Transverse colon (tissue), 4 donors: ENCODE data around the gene LSAMP. TPM values are rescaled to one million over a fixed set of nuclear protein-coding genes. Genes with fewer than 3 reads are reported as not detected.

ENCODE experiments used
- DNase-seq: peaks from one replicate; pipeline ENCODE4 v3.0.0-alpha.2; 2019
- H3K27ac ChIP-seq, 4 donors: fragments of 200-600 bp; sonication (generic); 2 replicates each; pipeline ENCODE4 v1.5.1; 2016 to 2018; ENCODE audit warnings: inconsistent platforms in 4 of 4
- H3K27me3 ChIP-seq: fragments of 200-600 bp; sonication (generic); 2 replicates; pipeline ENCODE4 v1.5.1; 2017; ENCODE audit warnings: inconsistent platforms
- H3K36me3 ChIP-seq, 4 donors: fragments of 200-600 bp; sonication (generic); 2 replicates each; pipeline ENCODE4 v1.5.1; 2017 to 2019; ENCODE audit warnings: inconsistent platforms in 4 of 4
- H3K4me1 ChIP-seq, 4 donors: fragments of 200-600 bp; sonication (generic); 2 replicates each; pipeline ENCODE4 v1.5.1; 2017 to 2020; ENCODE audit warnings: inconsistent platforms in 4 of 4
- H3K4me3 ChIP-seq, 4 donors: fragments of 200-600 bp; sonication (generic); 1 replicate in 1 of 4; 2 replicates in 3 of 4; pipeline versions ENCODE4 v1.5.1 to v1.6.1; 2017 to 2019; ENCODE audit warnings: inconsistent platforms in 4 of 4
- H3K9me3 ChIP-seq, 2 donors: fragments of 200-600 bp; sonication (generic); 2 replicates each; pipeline ENCODE4 v1.5.1; 2017 to 2019; ENCODE audit warnings: inconsistent platforms in 2 of 2
- EP300 ChIP-seq: sonication (generic); formaldehyde crosslinking; IDR thresholded peaks from one replicate; pipeline ENCODE4 v1.6.1; 2017; ENCODE audit warnings: antibody characterized with exemption, low read depth
- POLR2A ChIP-seq: fragments of 450-650 bp; IDR thresholded peaks from one replicate; pipeline ENCODE4 v1.6.1; 2016; ENCODE audit warnings: antibody characterized with exemption, mild to moderate bottlenecking, moderate library complexity
- POLR2AphosphoS5 ChIP-seq, 3 donors: sonication (generic); formaldehyde crosslinking; IDR thresholded peaks; one replicate each; pipeline ENCODE4 v1.6.1; 2016; ENCODE audit warnings: antibody characterized with exemption in 3 of 3
- WGBS, 2 donors: methylation state at CpG; one replicate each; pipeline ENCODE4 v1.1.5; 2018; ENCODE audit warnings: low coverage in 1 of 2; 5-methylcytosine and 5-hydroxymethylcytosine counted together
- in situ Hi-C, 4 donors: fragments of 200-750 bp; cut with MboI; loops; one replicate each; pipeline versions ENCODE4 v1.15.0 to v1.15.1; 2017; ENCODE audit warnings: low sequenced_read_pairs in 3 of 4, low pct_ligation_motif_present in 1 of 4, low pct_unique_long_range_greater_than_20kb in 1 of 4
- intact Hi-C: fragments of 100-400 bp; cut with DNase I; formaldehyde crosslinking; loops from one replicate; pipeline ENCODE4 v1.15.1; 2023; ENCODE audit warnings: low total_unique reads
- total RNA-seq, 4 donors: library from RNA; depleted of rRNA; stranded (reverse); fragments of >200 nt; gene quantifications; one replicate each; pipeline ENCODE4 v1.1.0, GENCODE V29; 2016
- TF ChIP-seq, protein P1 (sequence below), 5 experiments: fragments of 200-600 bp in 3 of 5; fragments of 450-650 bp in 2 of 5; sonication (generic) in 3 of 5; IDR thresholded peaks; 1 replicate in 2 of 5; 2 replicates in 3 of 5; pipeline ENCODE4 v1.5.1; 2016 to 2017; ENCODE audit warnings: antibody characterized with exemption in 5 of 5, inconsistent platforms in 3 of 5, mild to moderate bottlenecking in 2 of 5, moderate library complexity in 1 of 5

The LSAMP gene
- total RNA-seq, 4 donors from 2014 or later = 3.4 to 8.2 (median 5.4) TPM

DNA sequence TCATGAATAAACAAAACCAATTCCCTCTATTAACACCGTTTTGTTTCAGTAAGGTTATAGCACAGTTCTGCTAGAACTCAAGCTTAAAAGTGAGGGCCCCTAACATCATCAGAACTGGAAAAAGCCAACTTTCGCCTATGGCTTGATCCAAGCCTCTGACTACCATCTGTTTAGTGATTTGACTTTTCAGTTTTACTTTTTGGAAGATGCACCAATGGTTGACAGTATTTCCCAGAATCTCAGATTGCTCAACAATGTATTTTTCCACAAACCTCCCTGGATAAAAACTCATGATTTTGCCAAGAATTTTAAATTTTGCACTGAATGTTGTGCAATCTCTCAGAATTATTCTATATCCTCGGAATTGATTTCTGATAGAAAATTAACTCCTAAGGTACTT is 190.7 kb downstream of the LSAMP start:
- no peak for DNase-seq
- intact Hi-C loops = no loop called here
- Histone ChIP-seq H3K9me3 (no peaks in the 10 kb centered on the region), H3K4me1 (peaks cover 0 to 22% (median 0%) of the 10 kb centered on the region in 4 donors), H3K27ac (peak overlapping the region in 3 of 4 donors; percentile 15 to 45 (median 26)), H3K36me3 (no peaks in the 10 kb centered on the region), H3K4me3 (no peak overlapping the region), H3K27me3 (no peaks in the 10 kb centered on the region)
- WGBS, 2 donors = 67 to 70% methylated on average over 3 of the region's 3 CpGs
- in situ Hi-C loops = no loop called here
- TF ChIP-seq EP300 (no peak), POLR2AphosphoS5 (IDR thresholded peaks at IDR 0.05) (no peak), POLR2A (no peak)
- TF ChIP-seq, protein P1, sequence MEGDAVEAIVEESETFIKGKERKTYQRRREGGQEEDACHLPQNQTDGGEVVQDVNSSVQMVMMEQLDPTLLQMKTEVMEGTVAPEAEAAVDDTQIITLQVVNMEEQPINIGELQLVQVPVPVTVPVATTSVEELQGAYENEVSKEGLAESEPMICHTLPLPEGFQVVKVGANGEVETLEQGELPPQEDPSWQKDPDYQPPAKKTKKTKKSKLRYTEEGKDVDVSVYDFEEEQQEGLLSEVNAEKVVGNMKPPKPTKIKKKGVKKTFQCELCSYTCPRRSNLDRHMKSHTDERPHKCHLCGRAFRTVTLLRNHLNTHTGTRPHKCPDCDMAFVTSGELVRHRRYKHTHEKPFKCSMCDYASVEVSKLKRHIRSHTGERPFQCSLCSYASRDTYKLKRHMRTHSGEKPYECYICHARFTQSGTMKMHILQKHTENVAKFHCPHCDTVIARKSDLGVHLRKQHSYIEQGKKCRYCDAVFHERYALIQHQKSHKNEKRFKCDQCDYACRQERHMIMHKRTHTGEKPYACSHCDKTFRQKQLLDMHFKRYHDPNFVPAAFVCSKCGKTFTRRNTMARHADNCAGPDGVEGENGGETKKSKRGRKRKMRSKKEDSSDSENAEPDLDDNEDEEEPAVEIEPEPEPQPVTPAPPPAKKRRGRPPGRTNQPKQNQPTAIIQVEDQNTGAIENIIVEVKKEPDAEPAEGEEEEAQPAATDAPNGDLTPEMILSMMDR (IDR thresholded peaks at IDR 0.05) = no peak

DNA sequence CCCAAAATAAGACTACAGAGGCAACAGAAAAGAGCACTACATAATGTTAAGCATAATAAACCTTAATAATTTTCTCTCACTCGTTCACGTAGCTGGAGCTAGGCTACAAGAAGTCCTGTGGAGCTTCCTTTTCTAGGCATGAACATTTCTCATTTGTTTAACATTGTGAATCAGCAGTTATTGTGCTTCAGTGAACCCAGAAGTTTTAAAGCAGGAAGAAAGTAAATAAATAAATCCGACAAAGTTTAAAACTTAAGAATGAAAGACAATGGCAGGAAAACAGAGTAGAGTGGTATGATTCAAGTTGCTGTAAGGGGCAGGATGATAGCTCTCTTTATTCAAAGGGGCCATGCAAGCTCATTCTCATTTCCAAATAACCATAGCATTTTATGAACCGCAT is 191.8 kb downstream of the LSAMP start:
- in situ Hi-C loops (no loop called here), intact Hi-C loops (no loop called here)
- H3K9me3 ChIP-seq = no peaks in the 10 kb centered on the region
- WGBS, 2 donors = 19 to 30% methylated on average over 4 of the region's 4 CpGs
- peaks cover 0 to 18% (median 0%) of the 10 kb centered on the region in 4 donors for H3K4me1 ChIP-seq
- TF ChIP-seq POLR2AphosphoS5 (IDR thresholded peaks at IDR 0.05) = no peak
- H3K27ac ChIP-seq = peak overlapping the region in 1 of 4 donors; percentile 16
- no peak overlapping the region for H3K4me3 ChIP-seq
- H3K36me3 ChIP-seq = no peaks in the 10 kb centered on the region
- no peak for DNase-seq
- H3K27me3 ChIP-seq = no peaks in the 10 kb centered on the region

DNA sequence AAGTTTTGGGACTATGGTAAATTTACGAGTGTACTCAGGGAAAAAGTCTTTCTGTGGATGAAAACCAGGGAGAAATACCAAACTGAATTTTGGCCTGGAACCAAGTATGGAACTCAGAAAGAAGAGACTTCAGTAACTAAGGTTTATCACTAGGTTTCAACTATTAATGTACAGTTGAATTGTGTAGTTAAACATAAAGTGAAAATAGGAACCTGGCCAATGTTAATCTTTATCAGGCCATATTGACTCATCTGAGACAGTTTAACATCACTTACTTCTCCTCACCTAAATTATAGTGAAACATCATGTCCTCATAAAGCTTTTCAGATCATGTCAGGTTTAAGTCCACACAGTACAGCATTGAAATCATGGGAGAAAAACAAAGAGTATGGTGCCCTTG is 197.7 kb downstream of the LSAMP start:
- DNase-seq = no peak
- Histone ChIP-seq H3K4me3 (no peak overlapping the region), H3K9me3 (no peaks in the 10 kb centered on the region), H3K36me3 (no peaks in the 10 kb centered on the region), H3K27ac (peak overlapping the region in 2 of 4 donors; percentile 43 to 62), H3K27me3 (no peaks in the 10 kb centered on the region), H3K4me1 (no peaks in the 10 kb centered on the region)
- intact Hi-C loops (no loop called here), in situ Hi-C loops (no loop called here)
- TF ChIP-seq POLR2A (no peak), POLR2AphosphoS5 (IDR thresholded peaks at IDR 0.05) (no peak), EP300 (no peak)
- TF ChIP-seq, protein P1 (IDR thresholded peaks at IDR 0.05) = no peak
- 49 to 54% methylated on average over 1 of the region's 1 CpG for WGBS, 2 donors

DNA sequence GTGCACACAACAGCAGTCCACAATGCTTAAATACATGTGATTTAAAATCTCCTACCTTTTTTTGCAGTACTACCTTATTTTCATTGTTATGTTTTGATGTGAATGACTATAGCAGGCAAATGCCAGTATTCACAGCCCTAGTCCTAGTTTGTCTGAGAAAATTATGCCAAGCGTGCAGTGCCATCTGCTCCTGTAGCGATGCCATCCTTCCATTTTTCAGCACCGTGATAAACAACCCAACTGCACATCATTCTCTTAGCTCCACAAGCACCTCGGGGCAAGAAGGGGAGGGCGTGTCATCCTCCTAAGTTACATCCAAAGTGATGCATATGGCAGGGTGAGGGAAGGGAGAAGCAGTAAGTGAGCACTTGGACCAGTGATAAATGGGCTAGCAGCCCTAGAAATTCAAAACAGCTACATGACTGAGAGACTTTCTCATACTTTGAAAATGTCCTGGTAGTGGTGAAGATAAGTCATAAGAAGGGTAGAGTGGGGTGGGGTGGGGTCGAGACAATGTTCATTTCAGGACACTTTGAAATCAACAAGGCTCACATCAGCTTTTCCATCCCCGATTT is 198.8 kb downstream of the LSAMP start:
- 73% methylated on average over 5 to 7 of the region's 7 CpGs for WGBS, 2 donors
- H3K36me3 ChIP-seq = no peaks in the 10 kb centered on the region
- no peaks in the 10 kb centered on the region for H3K27me3 ChIP-seq
- in situ Hi-C loops (no loop called here), intact Hi-C loops (no loop called here)
- no peak for TF ChIP-seq EP300
- TF ChIP-seq, protein P1 (IDR thresholded peaks at IDR 0.05) = no peak
- no peak for TF ChIP-seq POLR2A
- TF ChIP-seq POLR2AphosphoS5 (IDR thresholded peaks at IDR 0.05) = no peak
- no peak overlapping the region for H3K4me3 ChIP-seq
- H3K9me3 ChIP-seq = no peaks in the 10 kb centered on the region
- H3K27ac ChIP-seq = peak overlapping the region in 1 of 4 donors; percentile 62
- no peak for DNase-seq
- no peaks in the 10 kb centered on the region for H3K4me1 ChIP-seq

DNA sequence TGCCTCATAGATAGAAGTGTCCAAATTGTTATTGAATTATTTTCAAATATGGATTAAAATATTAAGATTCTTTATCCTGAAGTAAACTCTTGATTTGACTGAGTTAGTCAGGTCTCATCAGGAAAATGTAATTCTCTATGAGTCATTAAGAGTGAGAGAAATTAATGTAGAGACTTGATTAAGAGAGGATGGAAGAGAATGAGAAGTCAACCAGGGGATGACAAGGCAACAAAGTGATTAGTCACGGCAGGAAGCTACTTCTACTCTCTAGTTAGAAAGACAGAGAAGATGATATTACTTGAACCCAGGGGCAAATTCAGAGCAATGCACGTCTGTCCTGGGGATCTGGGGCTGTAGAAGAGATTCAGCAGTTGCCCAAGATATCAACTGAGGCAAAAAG is 202.5 kb downstream of the LSAMP start:
- H3K4me1 ChIP-seq = no peaks in the 10 kb centered on the region
- H3K36me3 ChIP-seq = no peaks in the 10 kb centered on the region
- no peak overlapping the region for H3K4me3 ChIP-seq
- in situ Hi-C loops (no loop called here), intact Hi-C loops (no loop called here)
- H3K9me3 ChIP-seq = no peaks in the 10 kb centered on the region
- TF ChIP-seq POLR2A (no peak), POLR2AphosphoS5 (IDR thresholded peaks at IDR 0.05) (no peak), EP300 (no peak)
- TF ChIP-seq, protein P1 (IDR thresholded peaks at IDR 0.05) = no peak
- H3K27ac ChIP-seq = no peak overlapping the region
- 56 to 70% methylated on average over 1 to 2 of the region's 2 CpGs for WGBS, 2 donors
- no peak for DNase-seq
- no peaks in the 10 kb centered on the region for H3K27me3 ChIP-seq
